HL-60 (cell line): ENCODE results near the gene APOBEC3F.

Experiments used
- TF ChIP-seq, protein P1 (sequence below): IDR thresholded peaks from one replicate; pipeline ENCODE4 v1.5.1; 2011; ENCODE audit warnings: low read length, control low read depth, inconsistent platforms; ENCODE audit not compliant: insufficient read depth
- TF ChIP-seq, protein P2 (sequence below): IDR thresholded peaks from 2 replicates; pipeline ENCODE4 v1.6.1; 2012; ENCODE audit warnings: low read depth; ENCODE audit not compliant: insufficient replicate concordance

DNA sequence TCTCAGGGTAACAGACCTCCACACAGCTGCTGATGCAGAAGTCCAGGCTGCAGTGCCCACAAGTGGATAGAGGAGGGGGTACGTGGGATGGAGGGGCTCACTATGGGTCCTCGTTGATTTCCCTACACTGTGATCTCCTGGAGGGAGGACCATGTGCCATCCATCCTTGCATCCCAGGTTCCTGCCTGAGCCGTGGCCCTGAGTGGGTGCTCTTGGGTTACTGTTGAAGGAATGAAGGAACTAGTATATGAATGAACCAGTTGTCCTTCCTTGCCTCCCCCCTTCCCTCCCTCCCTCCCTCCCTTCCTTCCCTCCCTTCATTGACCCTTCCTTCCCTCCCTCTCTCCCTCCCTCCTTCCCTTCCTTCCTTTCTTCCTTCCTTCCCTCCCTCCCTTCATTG, 43.1 kb upstream of the APOBEC3F start:
- TF ChIP-seq, protein P1, sequence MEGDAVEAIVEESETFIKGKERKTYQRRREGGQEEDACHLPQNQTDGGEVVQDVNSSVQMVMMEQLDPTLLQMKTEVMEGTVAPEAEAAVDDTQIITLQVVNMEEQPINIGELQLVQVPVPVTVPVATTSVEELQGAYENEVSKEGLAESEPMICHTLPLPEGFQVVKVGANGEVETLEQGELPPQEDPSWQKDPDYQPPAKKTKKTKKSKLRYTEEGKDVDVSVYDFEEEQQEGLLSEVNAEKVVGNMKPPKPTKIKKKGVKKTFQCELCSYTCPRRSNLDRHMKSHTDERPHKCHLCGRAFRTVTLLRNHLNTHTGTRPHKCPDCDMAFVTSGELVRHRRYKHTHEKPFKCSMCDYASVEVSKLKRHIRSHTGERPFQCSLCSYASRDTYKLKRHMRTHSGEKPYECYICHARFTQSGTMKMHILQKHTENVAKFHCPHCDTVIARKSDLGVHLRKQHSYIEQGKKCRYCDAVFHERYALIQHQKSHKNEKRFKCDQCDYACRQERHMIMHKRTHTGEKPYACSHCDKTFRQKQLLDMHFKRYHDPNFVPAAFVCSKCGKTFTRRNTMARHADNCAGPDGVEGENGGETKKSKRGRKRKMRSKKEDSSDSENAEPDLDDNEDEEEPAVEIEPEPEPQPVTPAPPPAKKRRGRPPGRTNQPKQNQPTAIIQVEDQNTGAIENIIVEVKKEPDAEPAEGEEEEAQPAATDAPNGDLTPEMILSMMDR = no peak
- TF ChIP-seq, protein P2, sequence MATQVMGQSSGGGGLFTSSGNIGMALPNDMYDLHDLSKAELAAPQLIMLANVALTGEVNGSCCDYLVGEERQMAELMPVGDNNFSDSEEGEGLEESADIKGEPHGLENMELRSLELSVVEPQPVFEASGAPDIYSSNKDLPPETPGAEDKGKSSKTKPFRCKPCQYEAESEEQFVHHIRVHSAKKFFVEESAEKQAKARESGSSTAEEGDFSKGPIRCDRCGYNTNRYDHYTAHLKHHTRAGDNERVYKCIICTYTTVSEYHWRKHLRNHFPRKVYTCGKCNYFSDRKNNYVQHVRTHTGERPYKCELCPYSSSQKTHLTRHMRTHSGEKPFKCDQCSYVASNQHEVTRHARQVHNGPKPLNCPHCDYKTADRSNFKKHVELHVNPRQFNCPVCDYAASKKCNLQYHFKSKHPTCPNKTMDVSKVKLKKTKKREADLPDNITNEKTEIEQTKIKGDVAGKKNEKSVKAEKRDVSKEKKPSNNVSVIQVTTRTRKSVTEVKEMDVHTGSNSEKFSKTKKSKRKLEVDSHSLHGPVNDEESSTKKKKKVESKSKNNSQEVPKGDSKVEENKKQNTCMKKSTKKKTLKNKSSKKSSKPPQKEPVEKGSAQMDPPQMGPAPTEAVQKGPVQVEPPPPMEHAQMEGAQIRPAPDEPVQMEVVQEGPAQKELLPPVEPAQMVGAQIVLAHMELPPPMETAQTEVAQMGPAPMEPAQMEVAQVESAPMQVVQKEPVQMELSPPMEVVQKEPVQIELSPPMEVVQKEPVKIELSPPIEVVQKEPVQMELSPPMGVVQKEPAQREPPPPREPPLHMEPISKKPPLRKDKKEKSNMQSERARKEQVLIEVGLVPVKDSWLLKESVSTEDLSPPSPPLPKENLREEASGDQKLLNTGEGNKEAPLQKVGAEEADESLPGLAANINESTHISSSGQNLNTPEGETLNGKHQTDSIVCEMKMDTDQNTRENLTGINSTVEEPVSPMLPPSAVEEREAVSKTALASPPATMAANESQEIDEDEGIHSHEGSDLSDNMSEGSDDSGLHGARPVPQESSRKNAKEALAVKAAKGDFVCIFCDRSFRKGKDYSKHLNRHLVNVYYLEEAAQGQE = no peak
